Esophagus muscularis mucosa (tissue), 4 donors: Measurements from ENCODE around the gene IER3IP1. TPM values are rescaled to one million over a fixed set of nuclear protein-coding genes. Genes with fewer than 3 reads are reported as not detected.
A peak's percentile ranks its signal among the peaks of the same experiment; 100 is the strongest.
"Not testable (repeated sequence)": the region's sequence is repeated elsewhere in the genome, so short reads cannot be mapped to it uniquely, and the experiment has no call there.

Source experiments
- DNase-seq: peaks from one replicate; pipeline ENCODE4 v3.0.0-alpha.2; 2017; ENCODE audit errors: extremely low spot score
- H3K27ac ChIP-seq, 4 donors: fragments of 200-600 bp; sonication (generic); replicated peaks in 1 of 4; 1 replicate in 3 of 4; 2 replicates in 1 of 4; pipeline ENCODE4 v1.5.1; 2016 to 2019; ENCODE audit warnings: mild to moderate bottlenecking in 1 of 4
- H3K27me3 ChIP-seq, 4 donors: fragments of 200-600 bp; sonication (generic); one replicate each; pipeline versions ENCODE4 v1.5.1 to v1.6.0; 2016 to 2019
- H3K36me3 ChIP-seq, 4 donors: fragments of 200-600 bp; sonication (generic); one replicate each; pipeline ENCODE4 v1.5.1; 2016 to 2019
- H3K4me1 ChIP-seq, 4 donors: fragments of 200-600 bp; sonication (generic); one replicate each; pipeline ENCODE4 v1.5.1; 2016 to 2019
- H3K4me3 ChIP-seq, 4 donors: fragments of 200-600 bp; sonication (generic); 1 replicate in 2 of 4; 2 replicates in 2 of 4; pipeline ENCODE4 v1.5.1; 2016 to 2019; ENCODE audit warnings: mild to moderate bottlenecking in 4 of 4, moderate library complexity in 1 of 4
- H3K9me3 ChIP-seq, 4 donors: fragments of 200-600 bp; sonication (generic); 1 replicate in 3 of 4; 2 replicates in 1 of 4; pipeline ENCODE4 v1.5.1; 2016 to 2019
- EP300 ChIP-seq: sonication (generic); formaldehyde crosslinking; IDR thresholded peaks from one replicate; pipeline ENCODE4 v1.6.1; 2017; ENCODE audit warnings: antibody characterized with exemption
- POLR2A ChIP-seq: fragments of 450-650 bp; IDR thresholded peaks from one replicate; pipeline ENCODE4 v1.6.1; 2017; ENCODE audit warnings: antibody characterized with exemption, moderate library complexity, mild to moderate bottlenecking, low read depth
- POLR2AphosphoS5 ChIP-seq, 2 donors: sonication (generic); formaldehyde crosslinking; IDR thresholded peaks; one replicate each; pipeline ENCODE4 v1.6.1; 2017; ENCODE audit warnings: antibody characterized with exemption in 2 of 2
- WGBS: methylation state at CpG from one replicate; pipeline ENCODE4 v1.1.5; 2018; 5-methylcytosine and 5-hydroxymethylcytosine counted together
- intact Hi-C: fragments of 100-400 bp; cut with DNase I; formaldehyde crosslinking; loops from one replicate; pipeline ENCODE4 v1.15.1; 2023
- total RNA-seq, 4 donors: library from RNA; depleted of rRNA; stranded (reverse); fragments of >200 nt; gene quantifications; one replicate each; pipeline versions ENCODE4 v1.1.0 to v1.2.1, GENCODE V29; 2016
- TF ChIP-seq, protein P1 (sequence below), 3 experiments: fragments of 200-600 bp in 2 of 3; fragments of 450-650 bp in 1 of 3; sonication (generic) in 2 of 3; IDR thresholded peaks; one replicate each; pipeline ENCODE4 v1.5.1; 2017 to 2019; ENCODE audit warnings: antibody characterized with exemption in 3 of 3, mild to moderate bottlenecking in 2 of 3, moderate library complexity in 1 of 3

Gene IER3IP1
- total RNA-seq, 4 donors from 2014 or later, result 7.0 to 9.1 (median 7.5) TPM

DNA sequence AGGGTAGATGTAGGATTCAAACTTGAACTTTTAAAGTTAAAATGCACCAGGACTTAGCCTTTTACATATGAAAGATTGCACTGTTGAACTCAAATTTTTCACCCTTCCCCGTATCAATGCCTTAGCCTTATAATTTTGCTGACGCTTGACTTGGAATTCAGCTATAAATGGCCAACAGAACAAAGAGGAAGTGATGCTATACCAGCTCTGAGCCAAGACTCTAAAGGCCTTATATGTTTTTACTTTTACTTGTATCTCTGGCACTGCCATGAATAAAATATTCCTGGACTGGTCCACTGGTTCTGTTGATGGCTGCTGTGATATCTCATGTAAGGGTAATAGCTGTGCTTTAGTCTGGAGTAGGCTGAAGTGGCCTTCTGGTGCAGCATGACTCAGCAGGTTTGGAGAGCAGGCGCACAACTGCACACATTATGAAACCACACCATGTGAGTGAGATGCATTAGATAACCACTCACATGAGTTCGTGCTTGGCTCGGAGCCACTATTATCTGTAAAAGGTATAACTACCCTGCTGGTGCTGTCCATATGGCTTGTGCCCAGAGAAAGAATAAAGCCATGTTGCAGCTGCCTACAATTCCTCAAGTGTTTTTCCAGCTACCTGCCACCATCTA, 8.4 kb upstream of the IER3IP1 start:
- no peak overlapping the region for H3K27ac ChIP-seq
- no peaks in the 10 kb centered on the region for H3K36me3 ChIP-seq
- no peak overlapping the region for H3K4me3 ChIP-seq
- TF ChIP-seq POLR2AphosphoS5 (IDR thresholded peaks at IDR 0.05) (peak in 1 of 2 donors; percentile 11), POLR2A (no peak)
- H3K4me1 ChIP-seq, result no peaks in the 10 kb centered on the region
- intact Hi-C loops, result no loop called here
- H3K27me3 ChIP-seq, result peaks cover 0 to 5% (median 0%) of the 10 kb centered on the region in 4 donors
- 90% methylated on average over 4 of the region's 5 CpGs for WGBS
- H3K9me3 ChIP-seq, result no peaks in the 10 kb centered on the region
- no peak for DNase-seq

DNA sequence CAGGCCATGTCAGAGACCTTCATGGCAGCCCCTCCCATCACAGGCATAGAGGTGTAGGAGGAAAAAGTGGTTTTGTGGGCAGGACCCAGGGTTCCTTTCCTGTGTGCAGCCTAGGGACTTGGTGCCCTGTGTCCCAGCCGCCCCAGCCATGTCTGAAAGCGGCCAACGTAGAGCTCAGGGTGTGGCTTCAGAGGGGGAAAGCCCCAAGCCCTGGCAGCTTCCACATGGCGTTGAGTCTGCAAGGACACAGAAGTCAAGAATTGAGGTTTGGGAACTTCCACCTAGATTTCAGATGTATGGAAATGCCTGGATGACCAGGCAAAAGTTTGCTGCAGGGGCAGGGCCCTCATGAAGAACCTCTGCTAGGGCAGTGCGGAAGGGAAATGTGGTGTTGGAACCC, 6.0 kb upstream of the IER3IP1 start:
- intact Hi-C loops, DNase-seq, H3K4me3 ChIP-seq, H3K4me1 ChIP-seq, H3K9me3 ChIP-seq, H3K27ac ChIP-seq, H3K27me3 ChIP-seq, H3K36me3 ChIP-seq: not testable (repeated sequence)
- WGBS, result 91% methylated on average over 5 of the region's 5 CpGs

DNA sequence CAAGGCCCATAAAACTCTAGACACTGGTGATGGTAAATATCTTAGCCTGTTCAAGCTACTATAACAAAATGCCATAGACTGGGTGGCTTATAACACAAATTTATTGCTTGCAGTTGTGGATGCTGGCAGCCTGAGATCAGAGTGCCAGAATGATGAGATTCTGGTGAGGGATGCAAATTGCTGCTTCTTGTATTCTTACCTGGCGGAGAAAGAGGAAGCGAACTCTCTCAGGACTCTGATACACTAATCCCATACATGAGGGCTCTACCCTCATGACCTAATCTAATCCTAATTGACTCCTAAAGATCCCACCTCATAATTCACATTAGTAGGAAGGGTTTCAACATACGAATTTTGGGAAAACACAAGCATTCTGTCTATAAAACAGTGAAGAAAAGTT, 4.6 kb upstream of the IER3IP1 start:
- TF ChIP-seq, protein P1, sequence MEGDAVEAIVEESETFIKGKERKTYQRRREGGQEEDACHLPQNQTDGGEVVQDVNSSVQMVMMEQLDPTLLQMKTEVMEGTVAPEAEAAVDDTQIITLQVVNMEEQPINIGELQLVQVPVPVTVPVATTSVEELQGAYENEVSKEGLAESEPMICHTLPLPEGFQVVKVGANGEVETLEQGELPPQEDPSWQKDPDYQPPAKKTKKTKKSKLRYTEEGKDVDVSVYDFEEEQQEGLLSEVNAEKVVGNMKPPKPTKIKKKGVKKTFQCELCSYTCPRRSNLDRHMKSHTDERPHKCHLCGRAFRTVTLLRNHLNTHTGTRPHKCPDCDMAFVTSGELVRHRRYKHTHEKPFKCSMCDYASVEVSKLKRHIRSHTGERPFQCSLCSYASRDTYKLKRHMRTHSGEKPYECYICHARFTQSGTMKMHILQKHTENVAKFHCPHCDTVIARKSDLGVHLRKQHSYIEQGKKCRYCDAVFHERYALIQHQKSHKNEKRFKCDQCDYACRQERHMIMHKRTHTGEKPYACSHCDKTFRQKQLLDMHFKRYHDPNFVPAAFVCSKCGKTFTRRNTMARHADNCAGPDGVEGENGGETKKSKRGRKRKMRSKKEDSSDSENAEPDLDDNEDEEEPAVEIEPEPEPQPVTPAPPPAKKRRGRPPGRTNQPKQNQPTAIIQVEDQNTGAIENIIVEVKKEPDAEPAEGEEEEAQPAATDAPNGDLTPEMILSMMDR (IDR thresholded peaks at IDR 0.05), result no peak
- TF ChIP-seq EP300, result no peak
- TF ChIP-seq POLR2AphosphoS5 (IDR thresholded peaks at IDR 0.05), result no peak
- TF ChIP-seq POLR2A, result no peak
- intact Hi-C loops, result no loop called here
- Histone ChIP-seq H3K36me3 (no peaks in the 10 kb centered on the region), H3K27ac (no peak overlapping the region), H3K9me3 (no peaks in the 10 kb centered on the region), H3K4me1 (peaks cover 0 to 8% (median 6%) of the 10 kb centered on the region in 4 donors), H3K4me3 (no peak overlapping the region), H3K27me3 (no peaks in the 10 kb centered on the region)
- no peak for DNase-seq
- 88% methylated on average over 3 of the region's 3 CpGs for WGBS

DNA sequence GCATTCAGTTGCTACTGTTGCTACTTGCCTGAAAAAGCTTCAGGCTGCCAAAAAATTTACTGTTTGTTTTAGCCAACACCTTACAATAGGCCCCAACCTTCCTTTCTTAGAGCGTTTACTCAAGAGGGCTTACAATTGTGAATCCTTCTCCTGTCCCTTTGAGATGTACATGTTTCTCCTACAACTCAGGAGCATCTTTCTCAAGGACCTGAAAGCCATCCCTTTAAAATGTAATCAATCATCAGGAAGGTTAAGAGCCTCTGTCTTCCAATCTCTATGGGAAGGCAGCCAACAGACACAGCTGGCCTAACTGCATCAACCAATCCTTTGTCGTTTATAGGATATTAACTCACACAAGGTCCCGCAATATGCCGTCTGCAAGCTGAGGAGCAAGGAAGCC, 3.4 kb upstream of the IER3IP1 start:
- TF ChIP-seq POLR2A (no peak), POLR2AphosphoS5 (IDR thresholded peaks at IDR 0.05) (no peak), EP300 (no peak)
- TF ChIP-seq, protein P1 (IDR thresholded peaks at IDR 0.05), result no peak
- Histone ChIP-seq H3K27ac (no peak overlapping the region), H3K9me3 (no peaks in the 10 kb centered on the region), H3K36me3 (no peaks in the 10 kb centered on the region), H3K4me3 (no peak overlapping the region), H3K4me1 (peaks cover 6 to 17% (median 15%) of the 10 kb centered on the region in 4 donors), H3K27me3 (no peaks in the 10 kb centered on the region)
- 29% methylated on average over 4 of the region's 4 CpGs for WGBS
- intact Hi-C loops, result no loop called here
- DNase-seq, result no peak

DNA sequence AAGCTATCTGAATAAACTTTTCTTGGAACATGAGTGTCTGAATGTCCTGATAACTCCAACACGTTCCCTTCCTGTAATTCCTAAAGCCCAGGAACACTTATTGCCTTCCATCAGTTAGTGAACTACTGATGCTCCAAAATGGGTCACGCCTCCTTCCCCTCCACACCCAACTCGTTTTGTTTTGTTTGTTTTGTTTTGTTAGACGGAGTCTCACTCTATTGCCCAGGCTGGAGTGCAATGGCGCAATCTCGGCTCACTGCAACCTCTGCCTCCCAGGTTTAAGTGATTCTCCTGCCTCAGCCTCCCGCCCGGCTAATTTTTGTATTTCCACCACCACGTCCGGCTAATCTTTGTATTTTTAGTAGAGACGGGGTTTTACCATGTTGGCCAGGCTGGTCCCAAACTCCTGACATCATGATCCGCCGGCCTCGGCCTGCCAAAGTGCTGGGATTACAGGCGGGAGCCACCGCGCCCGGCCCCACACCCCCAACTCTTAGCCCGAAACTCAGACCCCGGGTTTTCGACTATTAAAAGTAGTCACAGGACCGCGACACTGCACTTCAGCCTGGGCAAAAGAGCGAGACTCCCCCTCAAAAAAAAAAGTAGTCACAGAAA, 774 bp downstream of the IER3IP1 start:
- H3K27me3 ChIP-seq, result no peaks in the 10 kb centered on the region
- peak overlapping the region; percentile 83 to 86 (median 84) for H3K27ac ChIP-seq
- H3K36me3 ChIP-seq, result no peaks in the 10 kb centered on the region
- DNase-seq, result no peak
- no peak for TF ChIP-seq POLR2A
- TF ChIP-seq, protein P1 (IDR thresholded peaks at IDR 0.05), result no peak
- no peak for TF ChIP-seq POLR2AphosphoS5 (IDR thresholded peaks at IDR 0.05)
- TF ChIP-seq EP300, result no peak
- H3K9me3 ChIP-seq, result no peaks in the 10 kb centered on the region
- H3K4me1 ChIP-seq, result peaks cover 22 to 46% (median 35%) of the 10 kb centered on the region in 4 donors
- H3K4me3 ChIP-seq, result peak overlapping the region; percentile 81 to 100 (median 96)
- intact Hi-C loops, result no loop called here
- WGBS, result 2% methylated on average over 21 of the region's 24 CpGs
